Measurements from ENCODE around the gene QRICH2.
A peak's percentile ranks its signal among the peaks of the same experiment; 100 is the strongest.

QRICH2 gene, protein sequence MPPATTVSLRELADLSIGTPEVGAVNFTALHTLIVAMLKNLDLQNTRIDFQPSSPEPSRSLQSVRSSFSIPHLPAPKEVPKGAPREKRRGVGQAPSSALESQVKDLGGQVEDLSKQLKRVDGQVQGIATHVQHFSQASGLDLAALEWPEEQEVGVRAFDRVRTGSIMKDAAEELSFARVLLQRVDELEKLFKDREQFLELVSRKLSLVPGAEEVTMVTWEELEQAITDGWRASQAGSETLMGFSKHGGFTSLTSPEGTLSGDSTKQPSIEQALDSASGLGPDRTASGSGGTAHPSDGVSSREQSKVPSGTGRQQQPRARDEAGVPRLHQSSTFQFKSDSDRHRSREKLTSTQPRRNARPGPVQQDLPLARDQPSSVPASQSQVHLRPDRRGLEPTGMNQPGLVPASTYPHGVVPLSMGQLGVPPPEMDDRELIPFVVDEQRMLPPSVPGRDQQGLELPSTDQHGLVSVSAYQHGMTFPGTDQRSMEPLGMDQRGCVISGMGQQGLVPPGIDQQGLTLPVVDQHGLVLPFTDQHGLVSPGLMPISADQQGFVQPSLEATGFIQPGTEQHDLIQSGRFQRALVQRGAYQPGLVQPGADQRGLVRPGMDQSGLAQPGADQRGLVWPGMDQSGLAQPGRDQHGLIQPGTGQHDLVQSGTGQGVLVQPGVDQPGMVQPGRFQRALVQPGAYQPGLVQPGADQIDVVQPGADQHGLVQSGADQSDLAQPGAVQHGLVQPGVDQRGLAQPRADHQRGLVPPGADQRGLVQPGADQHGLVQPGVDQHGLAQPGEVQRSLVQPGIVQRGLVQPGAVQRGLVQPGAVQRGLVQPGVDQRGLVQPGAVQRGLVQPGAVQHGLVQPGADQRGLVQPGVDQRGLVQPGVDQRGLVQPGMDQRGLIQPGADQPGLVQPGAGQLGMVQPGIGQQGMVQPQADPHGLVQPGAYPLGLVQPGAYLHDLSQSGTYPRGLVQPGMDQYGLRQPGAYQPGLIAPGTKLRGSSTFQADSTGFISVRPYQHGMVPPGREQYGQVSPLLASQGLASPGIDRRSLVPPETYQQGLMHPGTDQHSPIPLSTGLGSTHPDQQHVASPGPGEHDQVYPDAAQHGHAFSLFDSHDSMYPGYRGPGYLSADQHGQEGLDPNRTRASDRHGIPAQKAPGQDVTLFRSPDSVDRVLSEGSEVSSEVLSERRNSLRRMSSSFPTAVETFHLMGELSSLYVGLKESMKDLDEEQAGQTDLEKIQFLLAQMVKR (N-terminal part only)

DNA sequence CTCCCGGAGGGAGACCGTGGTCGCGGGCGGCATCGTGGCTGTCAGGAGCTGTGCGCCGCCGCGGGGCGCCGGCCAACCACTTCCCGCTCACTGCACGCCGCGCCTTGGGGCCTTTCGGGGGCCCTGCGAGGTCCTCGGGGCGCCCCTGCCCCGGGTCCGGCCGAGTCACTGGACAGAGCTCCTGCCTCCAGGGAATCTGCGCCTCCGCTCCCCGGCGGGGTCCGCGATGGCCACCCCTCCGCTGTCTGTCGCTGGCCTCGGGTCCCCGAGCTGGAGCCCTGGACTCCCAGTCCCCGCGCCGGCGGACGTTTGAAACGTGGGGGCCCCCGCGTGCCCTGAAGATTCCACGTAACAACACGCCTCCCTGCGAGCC lies at the start of gene QRICH2:
TSS of gene QRICH2 (minus strand) at position 311 of the 373 bp plus-strand sequence. CDS start at position 33, 278 bp downstream.
- TF ChIP-seq, protein P1, sequence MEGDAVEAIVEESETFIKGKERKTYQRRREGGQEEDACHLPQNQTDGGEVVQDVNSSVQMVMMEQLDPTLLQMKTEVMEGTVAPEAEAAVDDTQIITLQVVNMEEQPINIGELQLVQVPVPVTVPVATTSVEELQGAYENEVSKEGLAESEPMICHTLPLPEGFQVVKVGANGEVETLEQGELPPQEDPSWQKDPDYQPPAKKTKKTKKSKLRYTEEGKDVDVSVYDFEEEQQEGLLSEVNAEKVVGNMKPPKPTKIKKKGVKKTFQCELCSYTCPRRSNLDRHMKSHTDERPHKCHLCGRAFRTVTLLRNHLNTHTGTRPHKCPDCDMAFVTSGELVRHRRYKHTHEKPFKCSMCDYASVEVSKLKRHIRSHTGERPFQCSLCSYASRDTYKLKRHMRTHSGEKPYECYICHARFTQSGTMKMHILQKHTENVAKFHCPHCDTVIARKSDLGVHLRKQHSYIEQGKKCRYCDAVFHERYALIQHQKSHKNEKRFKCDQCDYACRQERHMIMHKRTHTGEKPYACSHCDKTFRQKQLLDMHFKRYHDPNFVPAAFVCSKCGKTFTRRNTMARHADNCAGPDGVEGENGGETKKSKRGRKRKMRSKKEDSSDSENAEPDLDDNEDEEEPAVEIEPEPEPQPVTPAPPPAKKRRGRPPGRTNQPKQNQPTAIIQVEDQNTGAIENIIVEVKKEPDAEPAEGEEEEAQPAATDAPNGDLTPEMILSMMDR (IDR thresholded peaks at IDR 0.05; ENCODE audit: control insufficient read depth, extremely low read depth, insufficient read depth): no peak
- H3K4me3 ChIP-seq (ENCODE audit: low read depth, low read length): no peak within 1 kb of the TSS
- DNase-seq (ENCODE audit: low read depth): no peak

DNA sequence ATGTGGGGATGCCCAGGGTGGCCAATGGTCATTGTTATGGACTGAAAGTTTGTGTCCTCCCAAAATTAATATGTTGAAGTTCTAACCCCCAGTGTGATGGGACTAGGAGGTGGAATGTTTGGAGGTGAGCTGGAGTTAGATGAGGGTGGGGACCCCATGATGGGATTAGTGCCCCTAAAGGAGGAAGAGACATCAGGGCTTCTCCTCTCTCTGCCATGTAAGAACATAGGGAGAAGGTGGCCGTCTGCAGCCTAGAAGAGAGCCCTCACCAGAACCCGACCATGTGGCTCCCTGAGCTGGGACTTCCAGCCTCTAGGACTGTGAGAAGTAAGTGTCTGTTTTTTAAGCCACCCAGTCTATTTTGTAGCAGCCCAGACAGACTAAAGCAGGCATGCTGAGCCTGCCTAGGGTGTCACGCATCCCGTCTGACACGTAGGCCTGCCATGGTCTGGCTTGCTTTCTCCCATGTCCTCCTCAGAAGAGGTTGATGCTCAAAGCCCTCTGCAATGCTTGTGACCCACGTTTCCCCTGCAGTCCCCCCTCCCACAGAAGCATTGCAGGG lies 49.6 kb upstream of the QRICH2 start:
- no peak for DNase-seq (ENCODE audit: low read depth)
- H3K4me3 ChIP-seq (ENCODE audit: low read depth, low read length): no peak overlapping the region
- TF ChIP-seq, protein P1 (IDR thresholded peaks at IDR 0.05; ENCODE audit: control insufficient read depth, extremely low read depth, insufficient read depth): no peak

DNA sequence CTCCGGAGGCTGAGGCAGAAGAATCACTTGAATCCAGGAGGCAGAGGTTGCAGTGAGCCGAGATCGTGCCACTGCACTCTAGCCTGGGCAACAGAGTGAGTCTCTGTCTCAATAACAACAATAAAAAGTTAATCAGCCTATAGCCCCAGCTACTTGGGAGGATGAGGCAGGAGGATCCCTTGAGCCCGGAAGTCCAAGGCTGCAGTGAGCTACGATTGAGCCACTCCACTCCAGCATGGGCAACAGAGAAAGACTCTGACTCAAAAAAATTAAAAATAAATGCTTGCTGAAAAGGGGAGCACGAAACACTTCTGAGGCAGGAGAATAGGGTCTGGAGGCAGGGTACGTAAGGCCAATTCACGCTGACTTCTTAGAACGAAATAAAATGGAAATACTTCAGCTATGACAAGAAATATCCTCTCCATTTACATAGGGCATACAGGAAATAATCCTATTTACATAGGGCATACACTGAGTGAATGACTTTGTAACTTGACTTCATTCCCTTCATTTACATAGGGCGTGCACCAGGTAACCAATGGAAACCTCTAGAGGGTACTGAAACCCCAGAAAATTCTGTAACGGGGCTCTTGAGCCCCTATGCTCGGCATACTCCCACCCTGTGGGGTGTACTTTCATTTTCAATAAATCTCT lies 48.9 kb upstream of the QRICH2 start:
- no peak overlapping the region for H3K4me3 ChIP-seq (ENCODE audit: low read depth, low read length)
- TF ChIP-seq, protein P1 (IDR thresholded peaks at IDR 0.05; ENCODE audit: control insufficient read depth, extremely low read depth, insufficient read depth): no peak
- DNase-seq (ENCODE audit: low read depth): no peak

DNA sequence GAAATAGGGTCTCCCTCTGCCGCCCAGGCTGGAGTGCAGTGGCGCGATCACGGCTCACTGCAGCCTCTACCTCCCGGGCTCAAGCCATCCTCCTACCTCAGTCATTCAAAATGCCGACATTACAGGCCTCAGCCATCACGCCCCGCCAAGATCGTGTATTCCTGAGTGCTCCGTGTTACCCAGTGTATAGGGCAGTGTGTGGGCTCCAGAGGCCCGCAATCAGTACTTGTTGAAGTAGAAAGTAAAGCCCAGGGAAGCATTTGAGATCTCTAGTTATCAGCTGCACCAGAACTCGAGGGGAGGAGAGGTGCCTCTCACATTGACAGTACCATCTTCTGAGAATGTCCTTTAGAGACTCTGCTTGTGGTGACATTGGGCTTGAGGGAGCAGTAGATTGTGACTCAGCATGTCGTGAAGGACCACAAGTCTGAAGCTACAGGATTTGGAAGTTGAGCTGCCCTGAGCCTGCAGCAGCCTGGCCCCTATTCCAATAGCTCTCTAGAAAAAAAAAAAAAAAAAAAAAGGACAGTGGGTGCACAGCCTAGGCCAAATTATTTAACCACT lies 46.8 kb upstream of the QRICH2 start:
- TF ChIP-seq, protein P1 (IDR thresholded peaks at IDR 0.05; ENCODE audit: control insufficient read depth, extremely low read depth, insufficient read depth): no peak
- no peak for DNase-seq (ENCODE audit: low read depth)
- H3K4me3 ChIP-seq (ENCODE audit: low read depth, low read length): peak overlapping the region; percentile 90

DNA sequence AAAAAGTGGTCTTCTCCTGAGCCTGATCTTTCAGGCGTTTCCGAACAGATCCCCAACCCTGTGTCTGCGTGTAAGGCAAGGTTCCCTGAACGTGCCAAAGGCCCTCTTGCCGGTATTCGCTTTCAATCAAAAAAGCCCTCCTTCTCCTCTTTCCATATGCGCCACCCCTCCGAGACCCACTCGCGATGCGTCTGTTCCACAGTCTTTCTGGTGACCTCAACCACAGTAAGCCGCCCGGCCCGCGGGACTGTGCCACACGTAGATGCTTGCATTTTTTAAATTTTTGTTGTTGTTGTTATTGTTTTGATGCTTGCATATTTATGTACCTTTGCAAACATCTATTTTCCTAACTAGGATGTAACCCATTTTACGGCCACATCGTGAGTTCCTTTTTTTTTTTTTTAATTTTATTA lies 46.2 kb upstream of the QRICH2 start:
- TF ChIP-seq, protein P1 (IDR thresholded peaks at IDR 0.05; ENCODE audit: control insufficient read depth, extremely low read depth, insufficient read depth): no peak
- H3K4me3 ChIP-seq (ENCODE audit: low read depth, low read length): peak overlapping the region; percentile 90
- no peak for DNase-seq (ENCODE audit: low read depth)

Data from LNCaP clone FGC (cell line).